OCI-M2 (cell line): ENCODE results near the gene ERC2.

Source experiments
- DNase-seq: peaks from one replicate; lab custom pipeline; 2025; ENCODE audit not compliant: unreplicated experiment; lab: John Stamatoyannopoulos, UW

Gene ERC2

DNA sequence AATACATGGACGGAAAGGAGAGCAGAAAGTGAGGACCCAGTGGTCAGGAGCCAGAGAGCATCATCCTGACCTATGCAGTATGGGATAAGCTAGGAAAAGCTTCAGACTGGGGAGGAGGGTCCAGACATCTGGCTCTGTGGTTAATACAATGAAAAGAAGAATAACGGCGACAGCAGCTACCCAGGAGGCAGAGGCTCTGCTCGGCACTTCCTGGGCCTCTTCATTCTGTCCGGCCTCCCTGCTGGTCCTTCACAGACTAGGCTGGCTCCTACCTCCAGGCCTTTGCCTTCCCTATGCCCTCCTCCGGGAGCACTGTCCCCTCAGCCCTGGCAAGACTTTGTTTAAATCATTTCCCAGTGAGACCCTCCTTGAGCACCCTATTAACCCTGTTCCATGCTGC is 922.3 kb downstream of the ERC2 start:
- DNase-seq, result no peak

DNA sequence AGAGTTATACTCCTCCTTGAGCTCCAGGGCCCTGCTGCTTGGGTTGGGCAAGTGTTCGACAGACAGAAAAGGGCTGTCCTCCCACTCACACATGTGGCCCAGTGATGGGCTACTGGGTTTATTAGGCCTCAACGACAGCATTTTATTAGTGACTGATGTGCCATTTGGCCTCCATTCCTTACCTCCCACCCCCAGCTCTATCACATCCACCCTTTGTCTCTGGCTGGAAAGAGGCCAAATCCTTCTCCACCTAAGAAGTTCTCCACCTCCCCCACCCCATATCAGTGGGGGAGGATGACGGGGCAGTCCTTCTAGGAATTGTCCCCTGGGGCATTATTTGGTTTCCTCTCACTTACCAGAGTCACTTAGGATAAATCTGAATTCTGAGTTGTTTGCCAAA is 924.0 kb downstream of the ERC2 start:
- no peak for DNase-seq

DNA sequence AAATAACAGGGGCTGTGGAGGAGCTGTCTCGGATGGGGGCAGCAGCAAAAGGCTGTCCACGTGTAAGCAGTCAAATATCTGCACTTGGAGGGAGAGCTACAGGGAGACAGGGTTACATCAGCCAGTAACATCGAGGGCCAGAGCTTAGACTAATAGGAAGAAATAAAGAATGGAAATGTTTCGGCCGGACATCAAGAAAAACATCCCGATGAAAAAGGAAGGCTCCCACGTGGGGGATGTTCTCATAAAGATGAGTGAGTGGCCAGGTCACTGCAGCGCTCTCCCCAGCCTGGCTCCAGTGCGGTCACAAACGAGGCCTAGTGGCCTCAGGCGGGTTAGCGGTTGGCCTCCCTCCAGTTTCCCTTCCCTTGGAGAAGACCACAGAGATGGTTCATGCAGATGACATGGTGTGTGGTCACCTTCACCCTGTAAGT is 925.1 kb downstream of the ERC2 start:
- no peak for DNase-seq

GRCh38 chr3:55541456-55541855 is 926.8 kb downstream of the ERC2 start:
- DNase-seq, result no peak

- DNase-seq, result no peak
Observed at GRCh38 chr3:55541016-55541415, 927.3 kb downstream of the ERC2 start.

- DNase-seq, result no peak
Observed at GRCh38 chr3:55540579-55540978, 927.7 kb downstream of the ERC2 start.

DNA sequence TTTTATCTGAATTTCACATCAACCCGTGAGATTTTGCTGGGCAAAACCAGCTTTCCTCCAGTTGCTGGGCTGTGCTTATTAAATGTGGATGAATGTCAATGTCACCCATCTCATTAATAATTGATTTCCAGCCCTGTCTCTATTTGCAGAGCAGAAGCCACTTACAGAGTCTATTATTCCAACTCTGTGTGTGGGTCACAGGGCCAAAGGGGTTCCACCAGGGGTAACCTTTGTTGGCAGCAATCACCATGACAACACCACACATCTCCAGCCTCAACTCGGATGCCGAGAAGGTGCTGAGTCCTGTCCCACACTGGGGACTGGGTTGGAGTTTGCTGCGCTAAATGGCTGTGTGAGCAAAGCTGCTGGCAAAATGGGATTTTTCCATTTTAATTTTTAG is 930.1 kb downstream of the ERC2 start:
- no peak for DNase-seq

DNA sequence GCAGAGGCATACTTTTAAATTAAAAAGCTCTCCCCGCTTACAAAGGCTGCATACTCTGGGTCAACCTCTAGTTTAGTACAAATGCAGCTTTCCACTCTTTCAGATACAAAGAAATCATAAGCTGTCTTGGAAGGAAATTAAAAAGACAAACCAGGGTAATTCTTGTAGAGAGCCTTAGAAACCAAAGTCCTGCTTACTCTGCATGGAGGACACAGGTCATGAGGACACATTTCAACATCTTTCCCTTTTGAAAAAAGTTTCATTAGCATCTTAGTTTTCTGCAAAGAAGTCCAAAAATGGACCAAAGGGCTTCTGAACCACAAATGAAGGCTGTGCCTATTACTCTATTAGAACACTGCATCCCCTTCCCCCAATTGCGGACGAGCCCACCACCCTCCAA is 930.7 kb downstream of the ERC2 start:
- DNase-seq, result no peak

- DNase-seq, result no peak
Observed at GRCh38 chr3:55537129-55537528, 931.1 kb downstream of the ERC2 start.

GRCh38 chr3:55534876-55535275 is 933.4 kb downstream of the ERC2 start:
- DNase-seq, result no peak

GRCh38 chr3:55532806-55533205 is 935.5 kb downstream of the ERC2 start:
- DNase-seq, result no peak

DNA sequence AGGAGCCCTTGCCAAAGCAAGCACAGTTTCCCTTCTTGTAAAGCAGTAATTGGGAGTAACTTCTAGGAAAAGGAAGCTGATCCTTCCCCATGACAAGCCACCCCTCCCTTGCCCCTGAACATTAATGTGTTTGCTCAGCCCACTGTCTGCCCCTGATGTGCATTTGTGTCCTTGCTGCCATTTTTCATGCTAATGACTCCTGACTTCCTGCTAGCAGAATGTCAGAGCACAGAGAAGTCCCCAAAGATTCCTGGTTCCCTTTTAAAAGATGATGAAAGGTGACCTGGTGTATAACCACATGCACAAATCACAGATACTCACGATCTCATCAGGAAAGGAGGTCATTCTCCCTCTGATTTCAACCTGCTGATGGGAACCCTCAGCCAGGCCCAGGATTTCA is 936.9 kb downstream of the ERC2 start:
- DNase-seq, result no peak

- DNase-seq, result no peak
Observed at GRCh38 chr3:55527361-55527760, 940.9 kb downstream of the ERC2 start.

DNA sequence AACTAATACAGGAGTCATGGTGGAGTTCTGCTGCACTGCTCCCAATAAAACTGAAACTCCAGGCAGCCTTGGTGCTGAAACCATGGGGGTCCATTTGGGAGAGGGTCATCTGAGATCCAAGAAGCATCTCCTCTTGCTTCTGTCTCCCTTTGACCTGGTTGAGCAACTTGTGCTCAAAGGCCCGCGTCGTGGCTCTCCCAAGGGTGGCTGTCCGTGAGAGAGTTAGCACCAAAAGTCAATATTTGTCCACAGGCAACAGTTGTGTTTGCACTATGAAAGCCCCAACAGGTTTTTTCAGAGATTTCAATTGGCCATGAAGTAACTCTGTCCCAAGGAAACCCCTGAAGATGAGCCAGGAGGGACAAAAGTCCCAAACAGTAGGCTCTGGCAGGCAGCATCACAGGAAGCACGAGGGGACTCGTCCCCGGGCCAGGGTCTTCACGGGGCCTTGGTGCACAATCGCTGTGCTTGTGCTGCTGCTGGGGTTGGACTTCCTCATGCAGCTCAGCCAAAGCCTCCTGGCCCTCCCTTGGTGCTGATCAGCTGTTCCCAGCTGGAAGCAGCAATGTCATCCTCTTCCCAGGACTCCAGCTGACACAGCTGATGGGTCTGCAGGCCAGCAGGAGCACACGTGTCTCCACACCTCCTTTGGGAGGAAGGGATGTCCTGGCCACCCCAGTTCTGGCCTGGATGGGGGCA is 941.8 kb downstream of the ERC2 start:
- DNase-seq, result no peak

GRCh38 chr3:55525436-55525835 is 942.8 kb downstream of the ERC2 start:
- DNase-seq, result no peak

GRCh38 chr3:55524565-55525244 is 943.6 kb downstream of the ERC2 start:
- DNase-seq, result no peak

DNA sequence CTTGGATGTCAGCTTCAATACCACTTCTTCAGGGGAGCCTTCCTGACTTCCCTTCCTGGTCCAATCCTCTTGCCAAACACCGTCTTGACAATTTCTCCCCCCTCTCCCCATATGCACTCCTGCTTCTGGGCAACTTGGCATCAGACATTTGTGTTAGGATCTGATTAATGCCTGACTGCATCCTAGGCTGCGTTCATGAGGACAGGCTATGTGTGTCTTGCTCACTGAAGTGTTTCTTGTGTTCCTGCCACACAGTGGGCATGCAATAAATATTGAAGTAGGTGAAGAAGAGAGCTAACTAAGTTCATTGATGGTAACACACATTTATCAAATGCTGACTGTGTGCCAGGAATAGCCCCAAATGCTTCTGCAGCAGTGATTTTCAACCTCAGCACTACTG is 944.8 kb downstream of the ERC2 start:
- no peak for DNase-seq

- no peak for DNase-seq
Observed at GRCh38 chr3:55521738-55522421, 946.4 kb downstream of the ERC2 start.

GRCh38 chr3:55521064-55521737 is 947.1 kb downstream of the ERC2 start:
- no peak for DNase-seq

DNA sequence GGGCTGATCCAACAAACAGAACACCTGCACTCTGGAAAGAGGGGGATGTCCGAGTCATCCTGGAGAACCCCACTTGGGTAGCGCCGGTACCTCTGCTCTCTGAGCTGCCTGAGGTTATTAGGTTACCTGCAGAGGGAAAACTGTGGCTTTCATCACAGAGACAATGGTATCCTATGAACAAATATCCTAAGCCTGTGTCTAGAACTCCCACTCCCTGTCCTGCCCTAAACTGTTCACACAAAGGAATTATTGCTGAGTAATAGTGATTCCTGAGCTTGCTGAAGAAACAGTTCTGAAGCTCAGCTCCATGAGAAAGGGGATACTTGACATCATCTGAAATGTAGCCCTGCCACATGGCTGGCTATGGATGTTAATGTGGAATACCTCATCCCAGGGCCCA is 949.2 kb downstream of the ERC2 start:
- no peak for DNase-seq

DNA sequence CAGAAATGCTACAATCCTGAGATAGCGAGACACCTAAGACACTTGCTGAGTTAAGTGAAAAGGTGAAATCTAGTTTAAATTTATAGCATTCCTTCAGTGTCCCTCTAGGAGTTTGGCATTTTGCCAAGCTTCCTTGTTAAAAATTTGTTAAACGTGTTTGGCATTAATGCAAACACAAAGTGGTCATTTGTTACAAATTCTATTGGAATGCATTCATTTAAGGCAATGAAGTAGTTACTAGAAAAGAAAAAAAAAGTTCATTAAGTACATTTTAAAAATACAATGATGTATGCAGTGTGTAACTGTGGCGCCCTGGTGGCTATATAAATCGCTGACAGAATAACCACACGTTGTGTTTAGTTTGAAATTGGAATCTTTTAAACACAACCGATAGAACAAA is 949.8 kb downstream of the ERC2 start:
- no peak for DNase-seq
